ENCODE measurements around the gene GALNT18. TPM values are rescaled to one million over a fixed set of nuclear protein-coding genes. Genes with fewer than 3 reads are reported as not detected.
A peak's percentile ranks its signal among the peaks of the same experiment; 100 is the strongest.

Gene GALNT18
- total RNA-seq, 1 experiment from 2014 or later: 1.7 TPM

DNA sequence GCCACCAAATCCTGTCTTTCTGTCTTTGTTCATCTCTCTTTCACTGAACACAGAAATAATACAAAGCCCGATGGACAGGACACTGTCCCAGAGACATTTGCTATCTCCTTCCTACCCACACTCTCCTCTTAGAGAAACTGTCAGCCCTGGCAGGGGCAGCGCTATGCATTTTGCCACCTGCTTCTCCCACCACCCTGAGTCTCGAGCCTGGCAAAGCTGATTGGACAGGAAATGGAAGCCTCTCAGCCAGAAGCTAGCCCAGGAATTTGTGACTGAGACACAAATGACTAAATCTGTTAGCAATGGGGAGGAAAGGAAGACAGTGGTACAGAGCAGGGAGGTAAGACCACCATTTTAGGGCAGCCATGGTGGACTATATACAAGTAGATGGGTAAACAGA lies 14.9 kb upstream of the GALNT18 start:
- no peak for DNase-seq
- no peaks in the 10 kb centered on the region for H3K23me2 ChIP-seq (ENCODE audit: insufficient read length, low read depth, low read length, poor library complexity, severe bottlenecking)
- peaks cover 6 to 9% of the 10 kb centered on the region in 2 experiments; a peak in 2 of 5 replicates for H3K9me3 Mint-ChIP-seq
- H3K56ac ChIP-seq (ENCODE audit: insufficient read length, low read depth, low read length): no peak overlapping the region
- peak overlapping the region; percentile 7 for H4K91ac ChIP-seq (ENCODE audit: insufficient read length, low read depth, low read length)
- no peak overlapping the region for H3K4me2 ChIP-seq (ENCODE audit: insufficient read depth, insufficient read length, low read length)
- H3K79me2 ChIP-seq (ENCODE audit: insufficient read depth, low read length): no peaks in the 10 kb centered on the region
- H3K4me1 Mint-ChIP-seq: peaks cover 3 to 6% of the 10 kb centered on the region in 2 experiments; a peak in 3 of 4 replicates
- H3K18ac ChIP-seq (ENCODE audit: insufficient read length, low read depth, low read length): no peak overlapping the region
- no peak overlapping the region for H3K27ac Mint-ChIP-seq
- H4K8ac ChIP-seq (replicated peaks; ENCODE audit: insufficient read length, low read depth, low read length): no peak overlapping the region
- H3K9me3 ChIP-seq (ENCODE audit: control insufficient read depth, low read depth, low read length): no peaks in the 10 kb centered on the region
- no peak overlapping the region for H2AK5ac ChIP-seq (ENCODE audit: insufficient read length, low read length)
- H2BK5ac ChIP-seq (ENCODE audit: insufficient read length, low read length): no peak overlapping the region
- no peak overlapping the region for H2BK12ac ChIP-seq (ENCODE audit: insufficient read length, low read depth, low read length)
- no CpG with 5 or more reads among the region's 3 CpGs for WGBS (ENCODE audit: extremely low coverage, insufficient read length, low lambda C conversion rate)
- H2BK20ac ChIP-seq (ENCODE audit: low read depth, low read length, poor library complexity, severe bottlenecking): no peak overlapping the region
- H3K4me3 Mint-ChIP-seq: no peak overlapping the region
- no peak overlapping the region for H4K5ac ChIP-seq (ENCODE audit: insufficient read length, low read depth, low read length)
- no peaks in the 10 kb centered on the region for H3K79me1 ChIP-seq (ENCODE audit: insufficient read depth, low read depth, low read length, poor library complexity, severe bottlenecking)
- H3K23ac ChIP-seq (ENCODE audit: insufficient read length, low read depth, low read length): no peak overlapping the region
- peaks cover 7% of the 10 kb centered on the region for H3K27me3 Mint-ChIP-seq (ENCODE audit: low read depth)
- no peak overlapping the region for H3T11ph ChIP-seq (ENCODE audit: low read length)
- no peak overlapping the region for H2AFZ ChIP-seq (ENCODE audit: low read length)
- TF ChIP-seq, protein P1, sequence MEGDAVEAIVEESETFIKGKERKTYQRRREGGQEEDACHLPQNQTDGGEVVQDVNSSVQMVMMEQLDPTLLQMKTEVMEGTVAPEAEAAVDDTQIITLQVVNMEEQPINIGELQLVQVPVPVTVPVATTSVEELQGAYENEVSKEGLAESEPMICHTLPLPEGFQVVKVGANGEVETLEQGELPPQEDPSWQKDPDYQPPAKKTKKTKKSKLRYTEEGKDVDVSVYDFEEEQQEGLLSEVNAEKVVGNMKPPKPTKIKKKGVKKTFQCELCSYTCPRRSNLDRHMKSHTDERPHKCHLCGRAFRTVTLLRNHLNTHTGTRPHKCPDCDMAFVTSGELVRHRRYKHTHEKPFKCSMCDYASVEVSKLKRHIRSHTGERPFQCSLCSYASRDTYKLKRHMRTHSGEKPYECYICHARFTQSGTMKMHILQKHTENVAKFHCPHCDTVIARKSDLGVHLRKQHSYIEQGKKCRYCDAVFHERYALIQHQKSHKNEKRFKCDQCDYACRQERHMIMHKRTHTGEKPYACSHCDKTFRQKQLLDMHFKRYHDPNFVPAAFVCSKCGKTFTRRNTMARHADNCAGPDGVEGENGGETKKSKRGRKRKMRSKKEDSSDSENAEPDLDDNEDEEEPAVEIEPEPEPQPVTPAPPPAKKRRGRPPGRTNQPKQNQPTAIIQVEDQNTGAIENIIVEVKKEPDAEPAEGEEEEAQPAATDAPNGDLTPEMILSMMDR (conservative IDR thresholded peaks at IDR 0.05): no peak
- no peak overlapping the region for H2BK120ac ChIP-seq (ENCODE audit: low read depth, low read length, poor library complexity, severe bottlenecking)
- no peaks in the 10 kb centered on the region for H4K20me1 ChIP-seq (ENCODE audit: control insufficient read depth, insufficient read depth, insufficient read length)
- no peaks in the 10 kb centered on the region for H3K27me3 ChIP-seq (ENCODE audit: insufficient read depth, low read length)
- no peak overlapping the region for H2BK15ac ChIP-seq (ENCODE audit: low read depth, low read length)
- H3K36me3 Mint-ChIP-seq (ENCODE audit: insufficient read depth in 1 of 3, low read depth in 3 of 3): peaks cover 2 to 8% (median 4%) of the 10 kb centered on the region in 3 experiments; a peak in 4 of 7 replicates
- no peaks in the 10 kb centered on the region for H3K4me1 ChIP-seq (ENCODE audit: insufficient read depth, low read length)
- H3K9ac ChIP-seq (ENCODE audit: extremely low read depth, insufficient read length, low read length): no peak overlapping the region
- H3K27ac ChIP-seq (ENCODE audit: insufficient read length, low read depth, low read length): no peak overlapping the region
- H3K14ac ChIP-seq (ENCODE audit: insufficient read depth, low read length): no peak overlapping the region
- H3K4ac ChIP-seq (ENCODE audit: low read depth, low read length): no peak overlapping the region
